Ishikawa (cell line): ENCODE results near the gene OSMR.

Experiments used
- CEBPB ChIP-seq: IDR thresholded peaks from 2 replicates; pipeline ENCODE4 v1.6.1; 2012
- CREB1 ChIP-seq: IDR thresholded peaks from 2 replicates; pipeline ENCODE4 v1.6.1; 2012; ENCODE audit warnings: low read depth
- EGR1 ChIP-seq: IDR thresholded peaks from 2 replicates; pipeline ENCODE4 v1.6.1; 2012
- EP300 ChIP-seq: IDR thresholded peaks from 2 replicates; pipeline ENCODE4 v1.6.1; 2012; ENCODE audit warnings: borderline replicate concordance
- FOXM1 ChIP-seq: IDR thresholded peaks from 2 replicates; pipeline ENCODE4 v1.6.1; 2012; ENCODE audit warnings: low read depth, borderline replicate concordance
- MAX ChIP-seq: IDR thresholded peaks from 2 replicates; pipeline ENCODE4 v1.6.1; 2012
- NFIC ChIP-seq: IDR thresholded peaks from 2 replicates; pipeline ENCODE4 v1.6.1; 2012
- RAD21 ChIP-seq: IDR thresholded peaks from 2 replicates; pipeline ENCODE4 v1.6.1; 2012; ENCODE audit warnings: low read depth
- TAF1 ChIP-seq: IDR thresholded peaks from 2 replicates; pipeline ENCODE4 v1.6.1; 2012; ENCODE audit warnings: low read depth, mild to moderate bottlenecking
- TCF12 ChIP-seq: IDR thresholded peaks from 2 replicates; pipeline ENCODE4 v1.6.1; 2012; ENCODE audit warnings: low read depth
- TEAD4 ChIP-seq: IDR thresholded peaks from 2 replicates; pipeline ENCODE4 v1.6.1; 2012
- YY1 ChIP-seq: IDR thresholded peaks from 2 replicates; pipeline ENCODE4 v1.6.1; 2012; ENCODE audit warnings: low read depth
- ZBTB7A ChIP-seq: IDR thresholded peaks from 2 replicates; pipeline ENCODE4 v1.6.1; 2012; ENCODE audit warnings: low read depth
- TF ChIP-seq, protein P1 (sequence below): IDR thresholded peaks from 2 replicates; pipeline ENCODE4 v1.6.1; 2012; ENCODE audit warnings: low read depth, mild to moderate bottlenecking

GRCh38 chr5:38848637-38849036, 2.8 kb downstream of the OSMR start:
- TF ChIP-seq MAX, result no peak
- TF ChIP-seq TAF1, result no peak
- no peak for TF ChIP-seq EP300
- no peak for TF ChIP-seq TCF12
- TF ChIP-seq CREB1, result no peak
- no peak for TF ChIP-seq FOXM1
- TF ChIP-seq YY1, result no peak
- no peak for TF ChIP-seq NFIC
- no peak for TF ChIP-seq TEAD4
- TF ChIP-seq RAD21, result no peak
- TF ChIP-seq CEBPB, result no peak
- TF ChIP-seq EGR1, result no peak
- TF ChIP-seq, protein P1, sequence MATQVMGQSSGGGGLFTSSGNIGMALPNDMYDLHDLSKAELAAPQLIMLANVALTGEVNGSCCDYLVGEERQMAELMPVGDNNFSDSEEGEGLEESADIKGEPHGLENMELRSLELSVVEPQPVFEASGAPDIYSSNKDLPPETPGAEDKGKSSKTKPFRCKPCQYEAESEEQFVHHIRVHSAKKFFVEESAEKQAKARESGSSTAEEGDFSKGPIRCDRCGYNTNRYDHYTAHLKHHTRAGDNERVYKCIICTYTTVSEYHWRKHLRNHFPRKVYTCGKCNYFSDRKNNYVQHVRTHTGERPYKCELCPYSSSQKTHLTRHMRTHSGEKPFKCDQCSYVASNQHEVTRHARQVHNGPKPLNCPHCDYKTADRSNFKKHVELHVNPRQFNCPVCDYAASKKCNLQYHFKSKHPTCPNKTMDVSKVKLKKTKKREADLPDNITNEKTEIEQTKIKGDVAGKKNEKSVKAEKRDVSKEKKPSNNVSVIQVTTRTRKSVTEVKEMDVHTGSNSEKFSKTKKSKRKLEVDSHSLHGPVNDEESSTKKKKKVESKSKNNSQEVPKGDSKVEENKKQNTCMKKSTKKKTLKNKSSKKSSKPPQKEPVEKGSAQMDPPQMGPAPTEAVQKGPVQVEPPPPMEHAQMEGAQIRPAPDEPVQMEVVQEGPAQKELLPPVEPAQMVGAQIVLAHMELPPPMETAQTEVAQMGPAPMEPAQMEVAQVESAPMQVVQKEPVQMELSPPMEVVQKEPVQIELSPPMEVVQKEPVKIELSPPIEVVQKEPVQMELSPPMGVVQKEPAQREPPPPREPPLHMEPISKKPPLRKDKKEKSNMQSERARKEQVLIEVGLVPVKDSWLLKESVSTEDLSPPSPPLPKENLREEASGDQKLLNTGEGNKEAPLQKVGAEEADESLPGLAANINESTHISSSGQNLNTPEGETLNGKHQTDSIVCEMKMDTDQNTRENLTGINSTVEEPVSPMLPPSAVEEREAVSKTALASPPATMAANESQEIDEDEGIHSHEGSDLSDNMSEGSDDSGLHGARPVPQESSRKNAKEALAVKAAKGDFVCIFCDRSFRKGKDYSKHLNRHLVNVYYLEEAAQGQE, result no peak
- TF ChIP-seq ZBTB7A, result no peak
